D341Med (cell line): ENCODE data around the gene DYNLT3.

Experiments
- DNase-seq: peaks from one replicate; pipeline ENCODE4 v3.0.0; 2012; ENCODE audit warnings: low spot score

The DYNLT3 gene

DNA sequence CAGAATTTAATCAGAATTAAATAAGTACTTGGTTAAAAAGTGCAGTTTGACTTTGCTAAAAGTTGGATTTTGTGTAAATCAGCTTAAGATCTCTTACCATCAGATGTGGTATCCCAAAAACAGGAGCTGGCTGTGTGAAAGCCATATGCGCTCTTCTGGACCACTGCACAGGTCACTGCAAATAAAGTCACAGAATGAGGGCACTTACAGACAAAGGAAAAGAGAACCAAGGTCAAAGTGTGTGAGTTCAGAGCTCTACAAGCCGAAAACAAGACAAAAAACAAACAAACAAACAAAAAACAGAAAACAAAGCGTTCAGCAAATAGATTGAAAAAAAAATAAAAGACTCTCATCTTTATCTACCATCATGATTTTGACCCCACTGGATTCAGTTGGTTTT, 6.4 kb downstream of the DYNLT3 start:
- no peak for DNase-seq

DNA sequence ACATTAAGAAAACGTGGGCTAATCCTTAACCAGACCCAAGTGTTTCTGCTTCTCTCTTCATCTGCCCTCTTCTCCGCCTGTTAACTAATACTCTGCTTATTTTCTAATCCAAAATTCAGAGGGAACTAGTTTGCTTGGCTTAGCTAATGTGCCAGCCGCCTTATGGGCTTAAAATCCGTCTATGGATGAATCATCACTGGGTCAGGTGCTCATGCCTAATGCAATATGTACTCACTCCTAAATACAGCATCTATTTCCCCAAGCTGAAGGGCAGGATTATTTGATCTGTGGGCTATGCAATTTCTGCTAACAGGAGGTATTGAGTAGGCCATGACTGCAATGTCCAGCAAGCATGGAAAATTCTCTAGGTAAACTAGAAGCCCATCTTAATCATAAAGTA, 12.4 kb downstream of the DYNLT3 start:
- DNase-seq: no peak

DNA sequence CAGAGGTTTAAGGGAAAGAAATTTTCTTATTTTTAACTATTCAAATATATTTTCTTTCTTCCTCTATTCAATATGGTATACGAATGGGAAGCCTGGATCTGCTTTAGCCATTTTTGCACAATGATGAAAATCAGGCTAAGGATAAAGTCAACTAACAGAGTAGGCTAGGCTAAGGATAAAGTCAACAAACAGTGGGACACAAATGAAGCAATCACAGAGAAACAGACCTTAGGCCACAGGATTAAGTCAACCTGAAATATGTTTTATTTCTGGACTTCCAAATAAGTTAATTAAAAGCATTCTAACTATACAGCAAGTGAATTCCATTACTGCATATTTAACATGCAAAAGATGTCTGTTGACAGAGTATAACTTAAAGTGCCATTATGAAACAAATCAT, 17.0 kb downstream of the DYNLT3 start:
- no peak for DNase-seq

DNA sequence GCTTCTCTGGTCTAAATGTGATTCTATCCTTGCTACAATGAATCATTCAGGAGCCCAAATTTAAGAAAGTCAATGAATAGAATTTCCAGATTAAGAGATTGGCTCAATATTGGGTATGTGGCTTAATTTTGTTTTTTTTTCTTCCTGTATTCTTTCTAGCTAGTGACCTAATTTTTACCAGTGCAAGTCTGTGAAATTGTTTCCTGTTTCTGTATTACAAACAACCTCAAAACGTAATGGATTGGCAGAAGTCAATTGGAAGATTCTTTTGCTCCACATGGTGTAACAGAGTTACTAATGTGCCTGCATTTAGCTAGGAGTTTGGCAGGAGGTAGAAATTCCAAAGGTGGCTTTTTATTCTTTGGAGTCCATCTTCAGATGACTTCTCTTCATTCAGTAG, 17.6 kb downstream of the DYNLT3 start:
- no peak for DNase-seq

DNA sequence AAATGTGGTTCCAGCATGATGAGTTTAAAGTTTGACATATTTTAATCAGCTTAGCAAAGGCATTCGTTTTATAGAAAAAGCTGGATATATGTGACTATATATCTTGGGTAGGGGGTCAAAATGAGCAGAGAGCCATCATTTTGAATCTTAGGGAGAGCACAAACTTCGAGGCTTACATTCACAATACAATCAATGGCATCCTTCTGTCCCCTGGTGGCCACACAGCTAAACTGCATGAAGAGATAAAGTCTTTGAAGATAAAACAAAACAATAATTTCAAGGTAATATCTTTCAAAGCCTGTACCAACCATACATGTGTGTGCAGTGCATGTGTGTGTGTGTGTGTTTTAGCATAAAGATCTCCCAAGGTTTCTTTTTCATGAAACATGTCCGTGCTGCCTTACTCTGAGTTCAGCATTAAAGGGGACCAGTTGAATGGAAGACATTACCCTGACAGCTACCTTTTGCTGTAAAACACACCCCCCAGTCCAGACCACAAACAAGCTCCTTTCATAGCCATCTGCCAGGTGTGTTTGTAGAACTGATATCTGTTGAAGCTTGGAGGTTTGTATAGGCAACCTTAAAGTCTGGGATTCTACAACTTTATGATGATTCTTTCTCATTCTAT, 22.0 kb downstream of the DYNLT3 start:
- peak; percentile 32 for DNase-seq

DNA sequence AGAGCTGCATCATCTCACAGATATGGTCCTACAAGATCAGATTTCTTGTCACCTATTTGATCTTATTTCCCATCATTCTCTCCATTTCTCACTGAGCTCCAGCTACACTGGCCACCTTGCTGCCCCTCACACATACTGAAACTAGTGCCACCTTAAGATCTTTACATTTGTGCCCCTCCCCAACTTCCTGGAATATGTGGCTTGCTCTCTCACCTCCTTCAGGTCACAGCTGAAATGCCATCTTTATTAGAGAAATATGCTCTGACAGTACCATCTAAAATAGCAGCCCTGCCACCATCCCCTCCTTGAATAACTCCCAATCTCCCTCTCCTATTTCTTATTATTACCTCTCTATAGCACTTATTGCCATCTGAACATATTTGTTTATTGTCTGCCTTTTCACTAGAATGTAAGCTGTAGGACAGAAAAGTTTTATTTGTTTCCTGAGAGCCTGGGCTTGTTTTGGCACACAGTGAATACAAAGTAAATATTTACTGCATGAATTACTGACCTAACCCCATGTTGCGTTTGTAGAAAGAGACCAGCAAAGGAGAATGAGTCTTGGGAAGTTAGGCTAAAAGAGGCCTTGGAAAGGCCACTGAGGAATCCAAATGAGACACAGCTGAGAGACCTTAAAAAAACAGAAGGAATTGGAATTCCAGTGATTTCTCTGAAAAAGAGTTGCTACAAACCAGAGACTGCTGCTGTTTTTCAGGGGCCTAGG, 22.7 kb downstream of the DYNLT3 start:
- no peak for DNase-seq

DNA sequence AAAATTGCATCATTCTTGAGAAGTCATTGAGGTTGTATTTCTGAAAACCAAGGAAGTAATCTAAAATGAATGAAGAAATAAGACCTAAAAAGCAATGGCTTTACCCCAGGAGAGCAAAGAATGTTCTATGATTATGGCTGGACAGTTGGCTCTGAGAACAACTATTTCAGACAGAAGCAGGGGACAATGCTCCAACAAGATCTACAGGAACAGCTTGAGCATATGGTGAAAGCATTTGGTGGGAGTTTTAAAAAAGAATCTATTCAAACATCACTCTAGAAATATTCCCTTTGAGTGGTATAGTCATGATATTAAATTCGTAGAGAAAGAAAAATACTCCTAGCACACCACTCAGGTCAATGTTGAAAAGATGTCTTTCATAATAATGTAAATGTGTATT, 26.7 kb downstream of the DYNLT3 start:
- no peak for DNase-seq

DNA sequence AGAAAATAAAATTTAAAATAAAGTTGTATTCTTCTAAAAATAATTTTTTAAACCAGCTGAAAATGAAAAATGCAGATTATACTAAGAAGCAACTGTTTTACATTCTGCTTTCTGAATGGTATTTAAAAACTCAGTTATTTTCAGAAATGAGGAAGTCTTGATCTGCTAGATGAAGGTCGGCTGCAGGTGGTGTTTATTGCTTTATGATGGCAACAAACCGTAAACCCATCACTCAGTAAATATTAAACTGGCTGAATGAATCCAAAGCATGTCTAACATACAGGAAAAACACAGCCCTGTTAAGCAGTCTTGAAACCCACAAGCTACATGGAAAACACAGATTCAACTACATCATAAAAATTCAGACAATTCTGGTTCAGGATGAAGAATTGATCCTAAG, 29.3 kb downstream of the DYNLT3 start:
- DNase-seq: no peak

DNA sequence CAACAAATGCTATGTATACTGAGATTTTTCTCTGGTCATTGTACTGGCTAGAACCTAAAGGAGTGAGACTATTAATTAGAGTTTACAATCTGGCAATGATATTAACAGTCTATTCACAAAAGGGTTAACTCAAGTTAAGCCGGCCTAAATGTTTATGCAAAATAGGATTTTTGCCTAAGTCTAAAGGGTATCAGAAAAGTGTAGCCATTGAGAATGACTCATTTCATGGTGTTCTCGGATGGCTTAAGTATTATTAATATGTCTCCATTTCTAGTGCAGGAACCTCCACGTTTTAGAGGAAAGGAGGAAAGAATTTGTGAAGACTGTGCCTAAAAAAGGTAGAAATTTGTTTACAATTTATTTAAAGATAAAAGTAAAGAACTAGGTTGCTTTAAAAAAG, 29.8 kb downstream of the DYNLT3 start:
- DNase-seq: no peak

DNA sequence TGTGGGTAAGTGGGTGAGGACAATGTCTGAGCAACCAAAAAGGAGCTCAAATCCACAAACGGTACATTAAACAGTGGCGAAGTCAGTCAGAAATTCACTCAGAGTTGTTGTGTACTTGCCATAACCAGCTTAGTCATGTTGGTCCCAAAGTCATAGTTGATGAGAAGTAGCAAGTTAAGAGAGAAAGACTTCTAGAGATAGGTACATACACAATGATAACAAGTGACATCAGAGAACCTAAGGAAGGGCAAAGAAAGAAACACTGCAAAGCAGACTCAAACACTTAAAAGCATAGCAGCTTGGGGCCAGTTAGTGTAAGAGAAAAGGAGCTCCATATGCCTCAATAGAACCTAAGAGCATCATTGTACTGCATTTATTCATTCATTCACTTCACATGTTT, 30.2 kb downstream of the DYNLT3 start:
- no peak for DNase-seq

DNA sequence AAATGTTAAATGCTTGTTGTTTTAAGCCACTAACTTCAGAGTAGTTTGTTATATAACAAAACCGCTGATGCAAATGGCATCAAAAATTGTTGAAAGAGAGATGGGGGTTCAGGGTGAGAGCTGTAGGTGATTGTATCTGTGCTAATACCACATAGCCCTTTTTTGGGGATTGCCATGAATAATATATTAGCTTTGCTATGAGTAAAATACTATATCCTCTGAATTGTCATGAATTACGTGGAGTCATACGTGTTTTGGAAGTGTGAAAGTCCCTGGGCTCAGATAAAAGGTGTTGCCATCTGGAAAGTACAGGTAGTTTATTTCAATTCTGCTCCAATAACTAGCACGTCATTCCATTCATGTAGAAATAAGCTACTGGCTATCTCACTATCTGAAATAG, 30.6 kb downstream of the DYNLT3 start:
- DNase-seq: no peak

DNA sequence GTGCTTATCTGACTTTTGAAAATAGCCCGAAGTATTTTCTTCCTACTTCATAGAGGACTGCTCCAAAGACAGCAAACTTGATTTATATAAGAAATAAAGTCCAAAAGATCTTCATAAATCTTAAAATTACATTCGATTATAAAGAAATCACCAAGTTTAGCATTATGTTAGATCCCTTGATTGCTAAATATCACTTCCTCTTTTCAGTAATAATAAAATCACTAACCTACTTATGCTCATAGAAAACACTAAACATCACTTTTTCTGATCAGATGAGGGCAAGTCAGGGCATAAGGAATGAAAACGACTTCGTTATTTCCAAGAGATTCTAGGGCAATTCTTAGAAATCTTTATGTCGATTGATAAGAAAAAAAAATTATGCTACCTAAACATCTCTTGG, 32.0 kb downstream of the DYNLT3 start:
- no peak for DNase-seq

DNA sequence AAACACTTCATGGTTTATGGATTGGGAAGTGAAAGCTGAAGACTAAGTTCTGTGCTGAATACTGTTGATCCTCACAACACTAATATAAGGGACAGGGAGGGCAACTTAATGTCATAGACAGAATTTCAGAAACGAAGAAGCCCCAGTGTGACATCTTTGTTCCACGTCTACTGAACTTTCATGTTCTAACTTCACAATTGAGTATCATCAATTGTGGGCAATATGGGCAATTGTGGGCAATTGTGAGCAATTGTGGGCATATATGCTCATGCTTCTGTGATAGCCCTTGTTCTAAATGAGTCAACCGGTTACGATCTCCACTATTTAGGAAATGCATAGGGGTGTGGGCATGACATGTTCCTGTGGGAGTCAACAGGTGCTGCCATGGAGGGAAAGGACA, 33.8 kb downstream of the DYNLT3 start:
- DNase-seq: no peak

DNA sequence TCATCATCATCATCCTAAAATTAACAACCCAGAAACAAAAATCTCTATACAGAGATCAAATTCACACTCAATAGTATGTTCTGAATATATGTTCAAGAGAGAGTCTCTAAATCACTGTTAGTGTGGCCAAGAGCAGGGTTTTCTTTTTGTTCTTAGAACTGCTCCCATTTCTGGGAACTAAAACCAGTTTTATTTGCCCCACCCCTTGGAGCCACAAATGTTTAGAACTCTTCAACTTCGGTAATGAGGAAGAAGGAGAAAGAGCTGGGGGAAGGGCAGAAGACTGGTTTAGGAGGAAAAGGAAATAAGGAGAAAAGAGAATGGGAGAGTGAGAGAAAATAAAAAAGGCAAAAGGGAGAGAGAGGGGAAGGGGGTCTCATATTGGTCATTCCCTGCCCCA, 35.3 kb downstream of the DYNLT3 start:
- DNase-seq: no peak

DNA sequence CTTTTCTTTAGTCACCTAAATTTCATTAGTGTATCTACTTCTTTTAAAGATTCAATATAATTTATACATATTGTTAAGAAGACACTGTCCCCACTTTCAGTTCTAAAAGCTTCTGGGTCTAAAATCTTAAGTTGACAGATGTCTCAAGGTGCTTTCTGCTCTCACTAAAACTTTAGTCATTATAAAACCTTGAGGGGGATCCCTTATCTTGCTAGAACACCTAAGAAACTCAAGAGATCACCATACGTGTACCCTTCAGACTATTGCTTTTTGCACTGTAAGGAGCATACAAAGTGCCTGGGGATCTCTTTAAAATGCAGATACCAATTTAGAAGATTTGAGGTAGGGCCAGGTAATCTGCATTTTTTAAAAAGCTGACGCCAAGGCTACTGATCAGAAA, 37.4 kb downstream of the DYNLT3 start:
- no peak for DNase-seq

DNA sequence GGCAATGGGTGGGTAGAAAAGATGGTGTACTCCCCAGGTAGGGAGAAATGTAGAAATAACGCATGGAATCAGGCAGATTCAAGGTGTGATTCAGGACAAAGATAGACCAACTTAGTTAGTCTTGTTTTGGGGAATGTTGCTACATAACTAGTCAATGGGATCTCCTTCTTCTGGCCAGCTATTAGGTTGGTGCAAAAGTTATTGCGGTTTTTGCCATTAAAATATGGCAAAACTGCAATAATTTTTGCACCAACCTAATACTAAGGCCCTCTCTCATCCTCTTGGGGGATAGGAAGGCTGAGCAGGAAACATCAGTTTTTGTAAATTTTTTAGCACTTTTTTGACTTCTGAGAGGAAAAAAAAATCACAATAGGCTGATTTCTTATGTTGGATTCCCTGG, 44.3 kb downstream of the DYNLT3 start:
- DNase-seq: no peak

DNA sequence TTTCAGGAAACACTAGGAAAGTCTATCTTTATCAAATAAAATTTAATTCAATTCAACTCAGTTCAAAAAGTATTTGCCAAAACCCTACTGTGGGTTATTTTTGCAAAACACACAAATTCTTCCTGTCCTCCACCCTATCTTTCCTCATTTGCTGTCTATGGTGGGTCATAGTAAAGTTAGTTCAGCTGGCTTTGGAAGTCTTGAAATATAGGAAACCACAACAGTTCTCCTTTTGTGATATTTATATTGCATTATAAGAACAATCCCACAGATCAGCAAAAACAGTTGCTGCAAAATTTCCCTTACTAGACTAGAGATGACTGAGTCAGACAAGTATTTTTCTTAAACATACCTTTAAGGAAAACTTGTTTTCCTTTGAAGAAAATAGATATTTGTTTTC, 45.3 kb downstream of the DYNLT3 start:
- no peak for DNase-seq

DNA sequence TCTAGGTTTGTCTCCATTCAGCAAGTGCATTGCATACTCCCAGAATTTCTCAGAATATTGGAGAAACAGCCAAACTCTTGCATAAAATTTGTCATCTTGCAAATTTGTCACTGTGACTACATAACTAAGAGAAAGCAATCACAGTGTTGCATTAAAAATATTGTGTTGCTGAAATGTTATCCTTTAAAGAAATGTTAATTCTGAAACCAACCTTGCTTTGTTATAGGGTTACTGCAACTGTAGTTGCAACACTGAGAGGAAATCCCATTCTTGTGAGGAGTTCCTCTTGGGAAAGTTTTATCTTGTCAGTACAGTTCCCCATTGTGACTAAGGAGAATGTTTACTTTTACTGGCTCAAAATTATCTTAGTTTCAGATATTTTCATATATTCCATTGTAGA, 46.7 kb downstream of the DYNLT3 start:
- DNase-seq: no peak

DNA sequence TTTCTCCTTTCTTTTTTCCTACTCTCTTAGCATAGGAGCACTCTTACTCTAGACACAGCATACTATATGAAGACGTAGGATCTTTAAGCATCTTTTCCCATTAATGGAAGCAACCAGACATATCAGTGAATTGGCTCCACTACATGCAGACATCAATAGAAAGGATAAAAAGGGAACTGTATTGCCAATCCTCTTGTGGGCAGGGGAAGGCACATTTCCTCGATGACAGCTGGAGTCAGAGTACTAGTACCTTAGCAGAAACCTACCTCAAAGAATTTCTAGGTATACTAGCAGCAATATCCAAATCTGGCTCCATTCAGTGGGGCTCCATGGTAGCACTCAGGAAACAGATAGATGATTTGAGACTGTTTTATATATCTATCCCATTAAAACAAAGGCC, 47.4 kb downstream of the DYNLT3 start:
- DNase-seq: no peak

DNA sequence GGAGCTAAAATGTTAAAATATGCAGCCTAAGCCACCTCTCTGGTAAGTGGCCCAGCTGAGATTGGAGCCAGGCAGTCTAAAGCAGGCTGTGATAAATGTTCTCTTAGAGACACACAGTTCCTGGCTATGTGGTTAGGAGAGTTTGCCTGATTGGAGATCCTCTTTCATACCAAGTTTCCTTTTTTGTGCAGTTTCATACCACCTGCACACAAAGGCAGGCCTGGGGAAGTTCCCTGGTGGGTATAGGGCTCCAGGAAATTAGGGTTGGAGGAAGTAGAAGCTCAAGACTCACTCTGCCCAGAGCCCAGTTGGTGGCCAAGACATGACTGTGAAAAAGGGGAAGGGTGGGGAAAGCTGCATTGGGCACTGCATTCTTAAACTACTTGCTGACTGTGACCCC, 50.6 kb downstream of the DYNLT3 start:
- no peak for DNase-seq

DNA sequence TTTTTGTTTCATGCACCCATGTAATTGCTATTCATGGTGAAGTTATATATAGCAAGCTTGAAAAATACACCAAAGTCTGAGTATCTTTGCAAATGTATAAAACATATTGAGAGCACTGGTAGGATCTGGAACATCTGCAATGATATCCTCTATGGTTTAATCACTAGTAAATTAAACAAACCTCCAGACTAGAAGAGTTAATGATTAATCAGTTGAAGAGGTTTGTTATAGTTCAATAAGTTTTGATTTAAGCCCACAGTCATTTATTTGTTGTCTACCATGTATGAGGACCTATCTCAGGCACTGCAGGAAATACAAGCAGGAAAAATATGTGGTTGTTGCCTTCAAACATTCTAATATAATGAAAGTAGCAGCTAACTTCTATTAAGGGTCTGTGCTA, 51.1 kb downstream of the DYNLT3 start:
- no peak for DNase-seq
